RPMI7951 (cell line): Measurements from ENCODE around the gene RPL36. TPM values are rescaled to one million over a fixed set of nuclear protein-coding genes. Genes with fewer than 3 reads are reported as not detected.
"Not testable (repeated sequence)": the region's sequence is repeated elsewhere in the genome, so short reads cannot be mapped to it uniquely, and the experiment has no call there.

ENCODE experiments used
- DNase-seq: peaks from one replicate; pipeline ENCODE4 v3.0.0-alpha.2; 2012; ENCODE audit warnings: low read depth
- total RNA-seq: library from RNA; depleted of rRNA; stranded (reverse); fragments of >200 nt; shearing (Covaris generic); gene quantifications from 2 replicates; pipeline ENCODE4 v1.2.3, GENCODE V29; 2014

RPL36 gene
- total RNA-seq, 1 experiment from 2014 or later, result 738 TPM

- DNase-seq, result peak; percentile 40
Measured at GRCh38 chr19:5690955-5691821, 1.1 kb downstream of the RPL36 start.

- DNase-seq, result no peak
Measured at GRCh38 chr19:5691822-5692722, 2.0 kb downstream of the RPL36 start.

GRCh38 chr19:5692723-5693194 lies 2.7 kb downstream of the RPL36 start:
- no peak for DNase-seq

- no peak for DNase-seq
Measured at GRCh38 chr19:5693195-5694166, 3.4 kb downstream of the RPL36 start.

GRCh38 chr19:5694167-5694955 lies 4.3 kb downstream of the RPL36 start:
- no peak for DNase-seq

GRCh38 chr19:5694956-5695648 lies 5.0 kb downstream of the RPL36 start:
- no peak for DNase-seq

- DNase-seq, result no peak
Measured at GRCh38 chr19:5695649-5696195, 5.6 kb downstream of the RPL36 start.

- DNase-seq, result no peak
Measured at GRCh38 chr19:5696196-5697021, 6.3 kb downstream of the RPL36 start.

- DNase-seq, result no peak
Measured at GRCh38 chr19:5697022-5697889, 7.2 kb downstream of the RPL36 start.

GRCh38 chr19:5697890-5698634 lies 8.0 kb downstream of the RPL36 start:
- DNase-seq, result no peak

GRCh38 chr19:5698635-5699422 lies 8.7 kb downstream of the RPL36 start:
- no peak for DNase-seq

GRCh38 chr19:5700455-5701092 lies 10.5 kb downstream of the RPL36 start:
- no peak for DNase-seq

- not testable (repeated sequence) for DNase-seq
Measured at GRCh38 chr19:5702053-5702410, 11.9 kb downstream of the RPL36 start.

- DNase-seq, result no peak
Measured at GRCh38 chr19:5703819-5704818, 14.0 kb downstream of the RPL36 start.
